Measurements from ENCODE around the gene ZNF785.
"Not testable (repeated sequence)": the region's sequence is repeated elsewhere in the genome, so short reads cannot be mapped to it uniquely, and the experiment has no call there.

The ZNF785 gene

DNA sequence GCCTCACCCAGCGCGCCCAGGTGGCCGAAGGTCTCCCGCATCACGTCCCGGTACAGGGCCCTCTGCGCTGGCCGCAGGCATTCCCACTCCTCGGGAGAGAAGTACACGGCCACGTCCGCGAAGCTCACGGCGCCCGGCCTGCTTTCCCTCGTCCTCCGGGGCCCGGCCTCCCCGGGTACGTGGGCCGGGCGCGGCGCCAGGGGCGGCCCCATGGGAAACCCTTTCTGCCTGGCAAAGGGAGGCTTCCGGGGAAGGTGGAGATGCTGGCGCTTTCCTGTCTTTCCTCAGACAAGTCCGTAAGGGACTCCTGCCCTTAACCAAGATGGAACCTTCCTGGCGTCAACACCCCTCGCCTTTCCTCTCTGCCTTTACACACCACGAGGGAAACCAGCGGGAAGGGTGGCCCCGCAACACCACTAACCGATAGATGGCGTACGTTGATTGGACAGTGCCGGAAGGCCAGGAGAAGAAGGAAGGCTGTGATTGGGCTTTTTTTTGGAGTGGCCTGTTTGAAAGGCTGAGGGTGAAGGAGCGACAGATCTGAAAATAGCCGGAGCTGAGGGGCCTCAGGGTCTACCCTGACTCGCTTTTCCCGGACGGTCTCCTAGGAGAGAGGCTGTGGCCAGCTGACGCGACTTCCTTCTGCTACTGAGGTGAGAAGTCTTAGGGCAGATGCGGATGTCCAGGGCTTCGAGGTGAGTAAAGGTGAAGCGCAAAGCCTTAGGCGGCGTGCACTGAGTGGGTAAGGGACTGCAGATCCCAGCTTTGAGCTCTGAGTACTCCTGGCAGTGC is at the start of gene ZNF785:
Gene ZNF785 (minus strand): TSS at position 298 of the 792 bp plus-strand sequence. CDS start 86 bp downstream, at position 212.
- peak; percentile 97 for DNase-seq

DNA sequence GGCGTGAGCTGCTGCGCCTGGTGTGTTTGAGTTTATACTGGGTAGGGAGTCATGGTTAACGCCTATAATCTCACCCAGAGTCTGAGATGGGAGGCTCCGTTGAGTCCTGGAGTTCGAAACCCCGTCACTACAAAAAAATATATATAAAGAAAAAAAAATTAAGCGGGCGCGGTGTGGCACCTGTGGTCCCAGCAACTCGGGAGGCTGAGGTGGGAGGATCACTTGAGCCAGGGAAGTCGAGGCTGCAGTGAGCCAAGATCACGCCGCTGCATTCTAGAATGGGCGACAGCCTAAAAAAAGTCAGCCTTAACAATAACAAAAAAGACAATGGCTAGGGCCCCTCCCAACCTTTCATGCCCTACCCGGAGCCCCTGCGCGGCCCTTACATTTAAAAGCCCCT is 48.0 kb upstream of the ZNF785 start:
- DNase-seq = no peak

DNA sequence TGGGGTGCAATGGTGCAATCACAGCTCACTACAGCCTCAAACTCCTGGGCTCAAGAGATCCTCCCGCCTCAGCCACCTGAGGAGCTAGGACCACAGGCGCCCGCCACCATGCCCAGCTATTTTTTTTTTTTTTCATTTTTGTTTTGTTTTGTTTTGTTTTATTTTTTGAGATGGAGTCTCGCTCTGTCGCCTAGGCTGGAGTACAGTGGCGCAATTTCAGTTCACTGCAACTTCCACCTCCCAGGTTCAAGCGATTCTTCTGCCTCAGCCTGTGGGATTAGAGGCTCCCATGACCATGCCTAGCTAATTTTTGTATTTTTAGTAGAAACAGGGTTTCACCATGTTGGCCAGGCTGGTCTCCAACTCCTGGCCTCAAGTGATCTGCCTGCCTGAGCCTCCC is 47.0 kb upstream of the ZNF785 start:
- DNase-seq = not testable (repeated sequence)

DNA sequence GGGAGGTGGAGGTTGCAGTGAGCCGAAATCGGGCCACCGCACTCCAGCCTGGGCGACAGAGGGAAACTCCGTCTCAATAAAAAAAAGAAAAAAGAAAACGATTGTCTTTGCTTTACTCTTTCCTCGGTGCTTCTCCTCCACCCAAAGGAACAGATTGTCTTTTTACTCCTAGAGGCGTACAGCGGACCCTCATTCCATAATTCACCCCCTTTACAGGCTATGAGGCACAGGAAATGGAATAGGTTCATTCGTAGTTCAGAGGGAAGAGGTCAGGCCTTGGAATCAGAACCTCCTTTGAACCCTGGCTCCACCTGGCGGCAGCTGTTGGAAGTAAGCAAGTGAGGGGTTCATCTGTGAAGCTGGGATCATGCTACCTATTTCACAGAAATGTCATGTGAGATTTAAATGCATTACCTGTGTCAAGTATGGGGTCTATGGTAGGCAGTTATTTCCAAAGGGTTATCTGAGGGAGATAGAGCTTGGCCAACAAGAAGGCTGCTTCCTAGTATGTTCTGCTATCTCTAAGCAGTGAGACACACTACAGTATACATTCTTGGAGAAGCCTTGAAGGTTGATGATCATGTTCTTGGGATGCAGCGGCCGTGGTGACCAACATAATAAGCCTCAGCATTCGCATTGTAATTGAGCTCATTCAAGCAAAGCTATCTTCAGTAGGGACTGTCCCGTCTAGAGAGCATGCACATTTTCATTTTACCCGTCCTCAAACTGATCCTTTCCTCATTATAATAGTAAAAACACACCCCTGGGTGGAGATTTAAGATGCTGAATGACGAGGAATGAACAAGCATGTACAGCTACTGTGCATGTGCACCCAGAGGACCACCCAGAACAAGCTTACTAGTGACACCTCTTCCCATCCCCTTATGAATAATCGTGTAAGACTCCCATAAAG is 43.4 kb upstream of the ZNF785 start:
- peak; percentile 12 for DNase-seq

DNA sequence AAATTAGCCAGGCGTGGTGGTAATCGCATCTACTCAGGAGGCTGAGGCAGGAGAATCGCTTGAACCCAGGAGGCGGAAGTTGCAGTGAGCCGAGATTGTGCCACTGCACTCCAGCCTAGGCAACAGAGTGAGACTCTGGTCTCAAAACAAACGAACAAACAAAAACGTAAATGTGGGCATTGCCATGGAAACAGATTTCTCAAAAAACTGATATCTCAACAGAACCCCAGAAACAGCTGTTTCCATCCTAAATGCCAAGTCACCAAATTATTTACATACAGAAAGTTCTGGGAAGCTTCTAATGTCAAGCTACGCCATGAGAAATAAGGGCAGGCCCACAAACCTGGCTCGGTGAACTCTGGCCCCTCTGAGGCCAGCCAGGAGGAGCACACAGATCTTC is 40.7 kb upstream of the ZNF785 start:
- DNase-seq = no peak

DNA sequence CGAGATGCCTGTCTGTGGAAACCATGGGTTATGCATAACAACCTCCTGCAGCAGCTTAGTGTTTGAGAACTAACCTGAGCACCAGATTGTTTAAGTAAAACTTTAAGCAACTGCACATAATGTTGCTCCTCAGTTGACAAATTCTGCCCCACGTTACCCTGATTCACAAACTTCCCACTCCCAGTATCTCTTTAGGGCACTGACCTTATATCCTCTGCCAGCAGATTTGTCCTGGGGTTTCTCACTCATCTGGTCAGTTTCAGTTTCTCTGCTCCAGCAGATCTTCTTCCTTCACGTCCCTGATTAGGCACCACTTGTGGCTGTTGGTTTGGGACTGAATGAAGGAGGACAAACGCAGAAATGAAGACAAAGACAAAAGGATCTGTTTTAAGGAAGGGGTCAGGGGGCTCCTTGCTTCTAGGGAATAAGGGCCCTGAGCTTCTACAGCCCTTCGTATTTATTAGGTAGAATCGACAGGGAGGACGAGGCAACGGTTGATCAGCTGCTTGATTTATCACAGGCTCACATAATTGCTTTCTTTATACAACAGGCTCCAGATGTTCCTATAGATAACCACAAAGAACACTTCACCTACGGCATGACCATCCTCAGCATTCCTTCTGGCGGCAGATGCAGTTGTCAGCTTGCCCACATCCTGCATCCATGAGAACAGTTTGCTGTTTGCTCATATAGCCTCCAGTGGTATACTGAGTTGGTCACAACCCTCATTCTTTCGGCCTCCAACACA is 38.2 kb upstream of the ZNF785 start:
- no peak for DNase-seq

DNA sequence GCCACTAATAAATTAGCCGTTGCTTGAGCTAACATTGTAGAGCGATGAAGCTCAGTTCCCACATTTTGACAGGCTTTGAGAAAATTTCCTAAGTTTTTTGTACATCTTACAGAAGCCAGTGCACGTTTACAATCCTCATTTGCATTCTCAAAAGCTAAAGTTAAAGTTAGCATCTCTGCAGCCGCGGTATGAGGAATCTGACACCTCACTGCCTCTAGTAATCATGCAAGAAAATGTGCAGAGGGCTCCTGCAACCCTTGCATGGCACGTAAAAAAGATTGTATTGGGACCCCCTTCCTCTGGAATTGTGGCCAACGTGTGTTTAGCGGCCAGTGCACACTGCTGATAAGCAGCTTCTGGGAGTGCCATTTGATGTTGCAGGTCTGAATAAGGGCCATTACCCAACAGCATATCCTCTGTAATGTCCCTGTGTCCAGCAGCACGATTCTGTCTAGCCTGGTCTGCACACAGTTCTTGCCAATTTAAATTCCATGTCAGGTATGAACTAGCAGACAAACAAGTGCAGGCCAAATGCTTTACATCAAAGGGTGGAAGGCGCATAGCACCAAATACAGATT is 37.0 kb upstream of the ZNF785 start:
- no peak for DNase-seq

DNA sequence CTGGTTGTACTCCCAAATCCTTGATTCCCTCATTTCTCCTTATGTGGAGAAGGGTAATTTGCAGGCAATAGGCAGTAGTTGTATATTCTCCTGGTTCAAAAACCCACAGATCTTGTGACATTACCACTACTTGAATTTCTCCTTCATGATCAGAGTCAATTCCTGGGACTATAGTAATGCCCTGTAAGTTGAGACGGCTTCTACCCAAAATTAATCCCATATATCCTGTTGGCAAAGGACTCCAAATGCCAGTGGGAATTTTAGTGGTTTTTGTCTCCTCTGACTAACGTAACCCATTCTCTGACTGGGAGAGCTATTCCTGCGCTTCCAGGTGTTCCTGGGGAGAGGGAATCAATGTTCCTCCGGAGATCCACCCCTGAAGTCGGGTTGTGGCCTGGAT is 36.3 kb upstream of the ZNF785 start:
- DNase-seq = no peak

DNA sequence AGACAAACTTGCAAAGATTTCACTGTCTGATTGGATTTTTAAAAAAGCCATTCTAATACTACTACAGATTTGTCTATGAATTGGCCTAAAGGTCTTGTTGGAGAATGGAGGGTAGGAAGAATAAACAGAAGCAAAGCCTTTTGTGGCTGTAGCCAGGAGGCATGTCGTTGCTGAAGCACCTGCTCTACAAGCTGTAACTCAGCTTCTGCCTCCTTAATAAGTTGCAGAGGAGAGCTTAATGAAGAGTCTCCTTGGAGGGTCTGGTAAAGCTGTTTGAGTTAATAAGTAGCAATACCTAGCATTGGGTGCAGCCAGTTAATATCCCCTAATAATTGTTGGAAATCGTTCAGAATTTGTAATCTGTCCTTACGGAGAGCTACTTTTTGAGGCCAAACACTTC is 34.7 kb upstream of the ZNF785 start:
- no peak for DNase-seq

DNA sequence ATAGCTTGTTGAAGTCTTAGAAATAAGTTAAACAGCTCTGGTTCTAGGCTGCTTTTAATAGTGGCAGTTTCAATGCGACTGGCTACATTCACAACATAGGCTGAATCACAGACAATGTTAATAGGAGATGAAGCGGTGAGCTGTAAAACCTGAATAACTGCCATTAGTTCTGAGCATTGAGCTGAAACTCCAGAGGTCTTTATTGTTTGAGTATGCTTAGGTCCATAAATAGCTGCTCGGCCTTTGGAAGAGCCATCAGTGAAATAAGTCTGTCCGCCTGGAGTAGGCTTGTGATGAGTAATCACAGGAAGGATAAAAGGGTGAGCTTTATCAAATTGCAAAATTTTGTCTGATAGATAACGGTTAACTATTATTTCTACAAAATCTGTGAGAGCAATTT is 34.1 kb upstream of the ZNF785 start:
- no peak for DNase-seq

DNA sequence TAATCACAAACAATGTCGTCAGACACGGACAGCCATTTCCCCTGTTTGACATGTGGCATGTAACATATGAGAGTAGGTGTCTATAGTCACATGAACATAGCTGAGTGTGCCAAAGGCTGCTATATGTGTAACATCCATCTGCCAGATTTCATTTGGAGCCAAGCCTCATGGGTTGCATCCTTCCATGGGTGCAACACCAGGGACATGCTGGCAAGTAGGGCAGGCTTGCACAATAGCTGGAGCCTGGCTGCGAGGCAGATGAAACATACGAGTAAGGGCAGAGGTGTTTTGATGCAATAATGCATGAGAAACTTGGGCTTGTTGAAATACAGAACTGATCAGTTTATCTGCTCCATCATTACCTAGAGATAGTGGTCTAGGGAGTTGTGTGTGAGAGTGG is 33.7 kb upstream of the ZNF785 start:
- no peak for DNase-seq

DNA sequence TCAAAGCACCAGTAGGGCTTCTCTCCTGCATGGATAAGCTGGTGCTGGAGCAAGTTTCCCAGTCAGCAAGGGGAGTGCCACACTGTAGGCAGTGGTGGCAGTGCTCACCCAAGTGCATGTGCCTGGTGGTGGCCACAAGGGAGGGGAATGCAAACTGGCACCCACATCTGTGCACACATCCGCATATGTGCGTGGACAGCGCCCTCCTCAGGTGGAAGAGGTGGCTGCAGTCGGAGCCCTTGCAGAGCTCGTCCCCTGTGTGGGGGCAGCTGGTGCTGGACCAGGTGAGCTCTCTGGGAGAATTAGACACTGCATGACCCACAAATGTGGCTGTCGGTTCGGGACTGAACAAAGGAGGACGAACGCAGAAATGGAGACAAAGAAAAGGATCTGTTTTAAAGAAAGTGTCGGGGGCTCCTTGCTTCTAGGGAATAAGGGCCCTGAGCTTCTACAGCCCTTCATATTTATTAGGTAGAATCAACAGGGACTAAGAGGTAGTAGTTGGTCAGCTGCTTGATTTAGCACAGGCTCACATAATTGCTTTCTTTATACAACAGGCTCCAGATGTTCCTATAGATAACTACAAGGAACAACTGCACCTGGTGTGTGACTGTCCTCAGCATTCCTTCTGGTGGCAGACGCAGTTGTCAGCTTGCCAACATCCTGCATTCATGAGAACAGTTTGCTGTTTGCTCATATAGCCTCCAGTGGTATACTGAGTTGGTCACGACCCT is 30.0 kb upstream of the ZNF785 start:
- DNase-seq = no peak

DNA sequence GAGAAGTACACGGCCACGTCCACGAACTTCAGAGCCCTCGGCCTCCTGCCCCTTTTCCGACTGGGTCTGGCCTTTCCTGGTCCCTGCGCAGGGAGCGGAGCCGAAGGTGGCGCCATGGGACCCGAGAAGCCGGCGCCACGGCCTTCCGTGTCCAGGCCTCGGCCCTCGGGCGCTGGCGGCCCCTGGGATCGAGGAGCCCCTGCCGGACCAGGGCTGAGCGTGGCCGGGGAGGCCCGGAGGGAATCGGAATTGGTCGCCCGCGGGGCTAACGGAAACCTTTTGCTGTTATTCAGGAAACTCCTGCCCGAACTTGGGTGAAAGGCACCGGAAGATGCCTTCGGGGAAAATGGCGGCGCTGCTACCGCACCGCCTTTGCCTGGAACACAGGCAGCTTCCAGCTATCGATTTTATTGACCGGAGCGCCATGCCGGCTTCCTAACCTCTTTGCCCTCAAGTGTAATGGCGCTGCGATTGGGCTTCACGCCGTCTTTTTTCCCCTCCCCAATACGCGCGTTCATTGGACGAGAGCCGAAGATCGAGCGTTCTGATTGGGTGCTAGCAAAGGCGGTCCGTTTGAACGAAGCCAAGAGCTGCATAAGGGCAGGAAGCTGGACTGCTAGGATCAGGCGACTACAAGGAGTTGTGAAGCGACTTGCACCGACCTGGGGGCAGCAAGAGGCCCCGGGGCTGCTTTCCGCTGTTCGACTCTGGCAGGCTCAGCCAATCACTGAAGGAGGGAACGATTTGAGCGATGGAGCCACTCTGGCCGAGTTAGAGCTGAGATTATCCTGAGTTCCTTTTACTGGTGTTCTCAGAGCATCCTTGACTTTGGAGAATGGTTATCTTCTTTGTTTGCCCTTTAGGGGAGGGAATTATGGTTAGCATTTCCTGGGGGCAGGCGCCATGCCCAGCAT is 24.7 kb upstream of the ZNF785 start, which contains the start of gene ZNF689:
Gene ZNF689 (minus strand): TSS at position 464 of the 914 bp plus-strand sequence. CDS start 348 bp downstream, at position 116.
- peak; percentile 76 for DNase-seq

DNA sequence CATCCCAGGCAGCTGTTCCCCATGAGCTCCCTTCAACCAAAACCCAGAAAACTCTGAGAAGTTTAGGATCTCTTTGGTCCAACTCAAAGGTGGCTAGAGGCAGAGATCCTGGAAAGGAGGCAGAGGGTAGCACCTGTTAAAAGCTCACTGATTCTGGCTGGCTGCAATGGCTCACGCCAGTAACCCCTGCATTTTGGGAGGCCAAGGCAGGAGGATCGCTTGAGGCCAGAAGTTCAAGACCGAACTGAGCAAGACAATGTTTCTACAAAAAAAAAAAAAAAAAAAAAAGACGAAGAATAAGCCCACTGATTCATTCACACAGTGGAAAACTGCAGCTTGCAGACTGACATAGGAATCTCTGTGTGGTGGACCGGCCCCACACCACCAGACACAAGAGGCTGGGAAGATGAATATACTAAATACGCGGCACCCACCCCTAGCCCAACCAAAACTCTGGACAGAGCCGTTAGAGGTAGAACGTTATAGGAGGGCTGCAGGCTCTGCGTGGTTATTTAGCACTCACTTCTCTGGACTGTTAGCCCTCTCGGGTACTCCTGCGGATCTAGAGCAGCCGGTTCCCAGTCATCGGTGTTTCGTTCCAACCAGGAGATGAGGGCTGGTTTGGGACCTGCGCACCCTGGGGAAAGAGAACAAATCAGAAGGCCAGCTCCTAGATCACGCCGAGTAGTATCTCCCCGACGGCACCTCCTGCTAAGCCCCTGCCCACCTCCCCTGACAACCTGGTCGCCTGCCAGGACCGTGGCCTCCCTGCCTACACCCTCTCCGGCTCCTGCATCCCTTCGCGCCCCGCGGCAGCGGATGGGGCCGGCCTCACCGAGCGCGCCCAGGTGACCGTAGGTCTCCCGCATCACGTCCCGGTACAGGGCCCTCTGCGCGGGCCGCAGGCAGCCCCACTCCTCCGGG is 23.8 kb upstream of the ZNF785 start:
- no peak for DNase-seq

DNA sequence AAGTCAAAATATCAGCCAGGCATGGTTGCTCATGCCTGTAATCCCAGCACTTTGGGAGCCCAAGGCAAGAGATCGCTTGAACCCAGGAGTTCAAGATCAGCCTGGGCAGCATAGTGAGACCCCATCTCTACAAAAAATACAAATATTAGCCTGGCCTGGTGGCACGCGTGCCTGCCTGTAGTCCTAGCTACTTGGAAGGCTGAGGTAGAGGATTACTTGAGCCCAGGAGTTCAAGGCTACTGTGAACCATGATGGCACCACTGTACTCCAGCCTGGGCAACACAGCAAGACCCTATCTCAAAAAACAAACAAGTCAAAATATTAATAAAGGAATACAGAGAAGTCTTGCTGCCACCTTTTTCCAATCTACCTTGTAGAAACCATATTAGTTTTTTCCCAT is 20.5 kb upstream of the ZNF785 start:
- no peak for DNase-seq

DNA sequence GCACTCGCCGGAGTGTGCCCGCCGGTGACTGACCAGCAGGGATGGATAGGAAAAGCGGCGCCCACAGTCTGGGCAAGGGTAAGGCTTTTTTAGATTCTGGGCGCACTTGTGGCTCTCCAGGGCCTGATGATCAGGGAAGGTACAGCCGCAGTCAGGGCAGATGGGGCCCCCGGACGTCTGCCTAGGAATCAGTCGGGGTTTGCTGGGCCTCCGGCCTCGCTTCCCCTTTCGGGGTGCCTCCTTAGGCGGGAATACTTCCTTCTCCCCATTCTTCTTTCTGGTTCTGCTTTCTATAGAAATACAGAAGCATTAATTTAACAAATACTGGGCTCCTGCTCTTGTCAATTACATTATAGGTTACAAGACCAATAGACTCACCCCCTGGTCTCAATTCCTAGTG is 19.7 kb upstream of the ZNF785 start:
- no peak for DNase-seq

DNA sequence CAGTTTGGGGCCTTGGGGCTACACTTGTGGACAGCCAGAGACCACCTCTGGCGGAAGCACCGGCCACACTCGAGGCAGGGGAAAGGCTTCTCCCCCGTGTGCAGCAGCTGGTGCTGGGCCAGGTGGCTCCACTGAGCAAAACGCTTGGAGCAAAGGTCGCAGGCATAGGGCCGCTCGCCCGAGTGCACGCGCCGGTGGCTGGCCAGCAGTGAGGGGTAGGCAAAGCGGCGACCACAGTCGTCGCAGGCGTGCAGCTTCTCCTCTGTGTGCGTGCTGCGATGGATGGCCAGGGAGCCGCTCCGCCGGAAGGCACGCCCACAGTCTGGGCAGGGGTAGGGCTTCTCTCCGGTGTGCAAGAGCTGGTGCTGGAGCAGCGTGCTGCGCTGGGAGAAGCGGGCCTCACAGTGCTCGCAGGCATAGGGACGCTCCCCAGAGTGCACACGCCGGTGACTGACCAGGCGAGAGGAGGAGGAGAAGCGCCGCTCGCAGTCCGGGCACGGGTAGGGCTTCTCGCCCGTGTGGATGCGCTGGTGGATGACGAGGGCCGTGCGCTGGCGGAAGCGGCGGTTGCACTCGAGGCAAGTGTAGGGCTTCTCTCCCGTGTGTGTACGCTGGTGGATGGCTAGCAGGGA is 18.9 kb upstream of the ZNF785 start:
- DNase-seq = no peak

DNA sequence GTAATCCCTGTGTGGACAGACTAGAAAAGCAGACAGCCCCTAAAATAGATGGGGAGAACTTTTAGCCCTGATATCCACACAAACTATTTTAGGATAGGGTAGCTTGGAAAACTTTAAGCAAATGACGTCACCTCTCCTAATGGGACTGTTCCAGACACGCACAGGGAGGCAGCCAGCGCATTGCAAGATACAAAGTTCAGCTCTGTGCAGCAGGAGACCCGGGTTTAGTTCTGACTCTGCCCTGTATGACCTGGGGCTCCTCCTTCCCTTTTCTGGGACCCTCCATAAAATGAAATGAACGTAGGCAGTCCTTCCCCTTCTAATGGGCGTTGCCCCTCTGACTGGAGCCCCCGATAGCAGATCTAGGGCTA is 18.4 kb upstream of the ZNF785 start:
- no peak for DNase-seq

DNA sequence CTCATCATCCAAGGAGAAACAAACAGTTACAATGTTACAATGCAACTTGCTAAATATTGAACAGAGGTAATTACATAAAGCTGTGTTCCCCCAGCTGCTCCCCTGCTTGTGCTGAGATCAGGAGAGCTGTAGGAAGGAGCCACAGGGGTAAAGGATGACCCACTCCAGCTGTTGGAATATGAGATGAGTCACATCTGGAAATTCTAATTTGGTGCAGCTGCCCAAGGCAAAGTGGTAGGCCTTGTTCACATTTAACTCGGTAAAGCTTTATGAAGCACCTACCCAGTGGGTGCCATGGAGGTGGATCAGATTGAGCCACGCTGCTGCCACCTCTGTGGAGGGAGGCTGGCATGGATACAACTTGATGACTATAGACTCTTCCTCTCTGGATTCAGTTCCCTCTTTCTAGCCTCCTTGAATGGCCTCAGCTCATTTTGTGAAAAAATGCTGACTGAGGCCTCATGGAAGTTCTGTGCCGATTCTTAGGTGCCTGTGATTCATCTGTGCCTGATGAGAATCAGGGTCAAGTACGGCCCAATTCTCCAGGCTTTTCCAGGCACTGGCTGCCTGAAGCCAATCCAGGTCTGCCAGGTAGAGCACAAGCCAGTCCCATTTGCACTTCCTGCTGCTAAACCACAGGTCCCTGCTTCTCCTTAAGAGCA is 17.2 kb upstream of the ZNF785 start:
- DNase-seq = no peak
